ENCODE data around the gene PDXK.

Gene PDXK

DNA sequence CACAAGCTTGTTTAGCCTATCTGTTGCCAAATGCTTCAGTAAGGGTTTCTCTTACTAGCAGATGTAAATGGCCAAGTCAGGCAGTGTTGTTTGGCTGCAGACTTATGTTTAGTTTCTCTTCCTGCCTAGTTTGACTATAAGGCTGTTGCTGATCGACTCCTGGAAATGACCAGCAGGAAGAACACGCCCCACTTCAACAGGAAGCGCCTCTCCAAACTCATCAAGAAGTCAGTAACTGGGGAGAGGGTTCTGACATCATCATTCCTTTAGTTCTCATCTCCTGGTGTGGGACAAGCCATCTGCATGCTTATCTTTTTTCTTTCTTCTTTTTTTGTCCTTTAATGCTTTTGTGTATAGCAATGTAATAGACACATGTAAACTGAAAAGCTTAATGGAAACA, 34.5 kb upstream of the PDXK start:
- TF ChIP-seq, protein P1, sequence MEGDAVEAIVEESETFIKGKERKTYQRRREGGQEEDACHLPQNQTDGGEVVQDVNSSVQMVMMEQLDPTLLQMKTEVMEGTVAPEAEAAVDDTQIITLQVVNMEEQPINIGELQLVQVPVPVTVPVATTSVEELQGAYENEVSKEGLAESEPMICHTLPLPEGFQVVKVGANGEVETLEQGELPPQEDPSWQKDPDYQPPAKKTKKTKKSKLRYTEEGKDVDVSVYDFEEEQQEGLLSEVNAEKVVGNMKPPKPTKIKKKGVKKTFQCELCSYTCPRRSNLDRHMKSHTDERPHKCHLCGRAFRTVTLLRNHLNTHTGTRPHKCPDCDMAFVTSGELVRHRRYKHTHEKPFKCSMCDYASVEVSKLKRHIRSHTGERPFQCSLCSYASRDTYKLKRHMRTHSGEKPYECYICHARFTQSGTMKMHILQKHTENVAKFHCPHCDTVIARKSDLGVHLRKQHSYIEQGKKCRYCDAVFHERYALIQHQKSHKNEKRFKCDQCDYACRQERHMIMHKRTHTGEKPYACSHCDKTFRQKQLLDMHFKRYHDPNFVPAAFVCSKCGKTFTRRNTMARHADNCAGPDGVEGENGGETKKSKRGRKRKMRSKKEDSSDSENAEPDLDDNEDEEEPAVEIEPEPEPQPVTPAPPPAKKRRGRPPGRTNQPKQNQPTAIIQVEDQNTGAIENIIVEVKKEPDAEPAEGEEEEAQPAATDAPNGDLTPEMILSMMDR (IDR thresholded peaks at IDR 0.05) = no peak
- DNase-seq (ENCODE audit: low spot score) = no peak
- Histone ChIP-seq H3K27ac (no peak overlapping the region), H3K4me3 (no peak overlapping the region)

DNA sequence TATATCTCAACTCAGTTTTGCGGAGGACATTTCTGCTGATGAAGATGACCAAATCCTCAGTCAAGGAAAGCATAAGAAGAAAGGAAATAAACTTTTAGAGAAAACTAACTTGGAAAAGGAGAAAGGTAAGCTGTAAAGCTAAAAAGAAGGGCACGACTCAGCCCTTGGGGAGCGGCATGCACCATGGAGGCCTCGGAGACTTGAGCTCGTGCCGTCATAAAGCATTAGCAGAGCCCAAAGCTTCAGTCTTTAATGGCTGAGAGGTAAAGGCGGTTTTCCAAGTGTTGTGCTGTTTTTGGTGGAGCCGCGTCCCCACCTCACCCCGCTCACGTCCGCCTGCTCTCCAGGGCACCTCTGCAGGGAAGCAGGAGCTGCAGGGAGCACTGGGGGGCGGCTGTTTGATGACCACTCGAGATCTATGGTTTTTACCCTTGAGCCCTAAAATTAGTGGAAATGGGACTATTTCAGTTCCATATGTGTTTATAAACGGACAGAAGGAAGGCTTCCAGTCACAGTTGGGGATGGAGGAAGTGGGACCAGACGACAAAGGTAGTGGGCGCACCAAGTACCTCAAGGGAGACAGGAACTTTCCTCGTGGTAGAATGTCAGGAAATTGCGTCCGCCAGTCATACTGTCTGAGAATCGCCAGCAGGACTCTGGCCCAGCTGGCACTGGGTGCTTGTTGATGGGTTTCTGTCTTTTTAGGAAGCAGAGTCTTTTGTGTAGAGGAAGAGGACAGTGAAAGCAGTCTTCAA, 31.9 kb upstream of the PDXK start:
- H3K27ac ChIP-seq = no peak overlapping the region
- TF ChIP-seq, protein P1 (IDR thresholded peaks at IDR 0.05) = no peak
- DNase-seq (ENCODE audit: low spot score) = no peak
- no peak overlapping the region for H3K4me3 ChIP-seq

DNA sequence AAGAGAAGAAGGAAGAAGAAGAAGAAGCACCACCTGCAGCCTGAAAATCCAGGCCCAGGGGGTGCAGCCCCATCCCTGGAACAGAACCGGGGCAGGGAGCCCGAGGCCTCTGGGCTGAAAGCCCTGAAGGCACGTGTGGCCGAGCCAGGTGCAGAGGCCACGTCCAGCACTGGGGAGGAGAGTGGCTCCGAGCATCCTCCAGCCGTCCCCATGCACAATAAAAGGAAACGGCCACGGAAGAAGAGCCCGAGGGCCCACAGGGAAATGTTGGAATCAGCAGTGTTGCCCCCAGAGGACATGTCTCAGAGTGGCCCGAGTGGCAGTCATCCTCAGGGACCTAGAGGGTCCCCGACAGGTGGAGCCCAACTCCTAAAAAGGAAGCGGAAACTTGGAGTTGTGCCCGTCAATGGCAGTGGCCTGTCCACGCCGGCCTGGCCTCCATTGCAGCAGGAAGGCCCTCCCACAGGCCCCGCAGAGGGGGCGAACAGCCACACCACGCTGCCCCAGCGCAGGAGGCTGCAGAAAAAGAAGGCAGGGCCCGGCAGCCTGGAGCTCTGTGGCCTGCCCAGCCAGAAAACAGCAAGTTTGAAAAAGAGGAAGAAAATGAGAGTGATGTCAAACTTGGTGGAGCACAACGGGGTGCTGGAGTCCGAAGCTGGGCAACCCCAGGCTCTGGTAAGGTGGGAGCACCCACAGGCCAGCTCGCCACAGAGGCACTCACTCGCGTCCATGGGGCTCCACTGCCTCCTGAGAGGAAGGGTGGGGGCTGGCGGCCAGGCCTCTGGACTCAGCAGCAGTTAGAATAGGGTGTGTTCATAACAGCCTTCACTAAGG, 31.1 kb upstream of the PDXK start:
- H3K27ac ChIP-seq = no peak overlapping the region
- TF ChIP-seq, protein P1 (IDR thresholded peaks at IDR 0.05) = no peak
- no peak overlapping the region for H3K4me3 ChIP-seq
- DNase-seq (ENCODE audit: low spot score) = no peak

DNA sequence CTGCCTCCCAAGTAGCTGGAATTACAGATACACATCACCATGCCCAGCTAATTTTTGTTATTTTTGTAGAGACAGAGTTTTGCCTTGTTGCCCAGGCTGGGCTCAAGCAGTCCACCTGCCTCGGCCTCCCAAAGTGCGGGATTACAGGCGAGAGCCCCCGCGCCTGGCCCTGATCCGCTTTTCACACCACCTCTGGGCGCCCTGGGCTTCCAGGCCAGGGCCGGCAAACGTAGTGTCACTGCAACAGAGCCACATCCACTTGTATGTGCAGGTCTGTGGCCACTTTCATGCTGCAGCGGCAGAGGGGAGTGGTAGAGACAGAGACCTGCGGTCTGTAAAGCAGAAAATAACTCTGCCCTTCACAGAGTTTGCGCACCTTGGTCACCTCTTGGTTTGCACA, 30.0 kb upstream of the PDXK start:
- no peak for DNase-seq (ENCODE audit: low spot score)
- Histone ChIP-seq H3K27ac (no peak overlapping the region), H3K4me3 (no peak overlapping the region)
- TF ChIP-seq, protein P1 (IDR thresholded peaks at IDR 0.05) = no peak

DNA sequence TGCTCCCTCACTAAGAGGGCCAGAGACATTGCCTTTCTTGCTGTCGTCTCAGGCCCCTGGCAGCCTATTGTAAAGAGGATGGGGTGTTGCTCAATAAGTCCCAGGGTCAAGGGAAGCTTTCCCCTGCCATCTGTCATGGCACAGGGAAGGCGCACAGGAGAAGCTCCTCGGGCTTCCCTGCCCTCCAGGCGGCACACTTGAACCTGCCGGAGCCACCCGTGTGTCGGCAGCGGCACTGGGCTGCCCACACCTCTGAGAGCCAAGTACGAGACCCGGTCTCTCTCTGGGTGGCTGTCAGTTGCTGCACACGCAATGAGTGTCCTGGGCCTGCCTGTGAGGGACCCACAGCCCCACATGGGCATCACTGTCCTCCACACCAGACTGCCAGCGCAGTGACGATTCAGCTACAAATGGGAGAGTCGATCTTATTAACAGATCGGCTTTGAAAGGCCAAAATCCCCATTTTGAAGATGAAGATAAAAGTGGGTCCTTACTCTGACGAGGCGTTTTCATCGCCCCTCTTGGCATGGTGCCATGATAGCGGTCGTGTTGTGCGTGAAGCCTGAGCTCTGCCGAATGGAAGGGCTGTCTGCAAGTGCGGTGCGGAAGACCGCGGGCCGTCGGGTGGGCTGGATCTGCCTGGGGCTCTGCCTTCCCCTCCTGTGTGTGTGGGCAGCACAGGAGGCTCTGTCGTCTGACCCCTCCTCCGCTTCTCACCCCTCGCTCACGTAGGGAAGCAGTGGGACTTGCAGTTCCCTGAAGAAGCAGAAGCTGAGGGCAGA, 29.2 kb upstream of the PDXK start:
- Histone ChIP-seq H3K4me3 (no peak overlapping the region), H3K27ac (no peak overlapping the region)
- no peak for DNase-seq (ENCODE audit: low spot score)
- TF ChIP-seq, protein P1 (IDR thresholded peaks at IDR 0.05) = no peak

DNA sequence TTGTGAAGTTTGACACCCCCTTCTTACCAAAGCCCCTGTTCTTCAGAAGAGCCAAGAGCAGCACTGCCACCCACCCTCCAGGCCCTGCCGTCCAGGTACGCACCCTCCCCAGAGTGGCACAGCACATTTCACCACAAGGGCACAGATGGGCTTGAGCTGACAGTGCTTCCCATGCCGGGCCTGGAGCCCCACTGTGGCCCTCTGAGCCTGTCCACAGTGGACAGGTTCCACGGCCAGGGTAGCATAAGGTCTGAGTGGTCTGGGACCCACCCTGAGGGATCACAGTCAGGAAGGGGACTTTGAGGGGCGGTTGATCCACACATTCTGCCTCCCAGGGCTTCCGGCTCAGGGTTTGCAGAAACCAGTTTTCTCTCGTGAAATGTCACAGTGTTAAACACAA, 28.6 kb upstream of the PDXK start:
- TF ChIP-seq, protein P1 (IDR thresholded peaks at IDR 0.05) = no peak
- no peak for DNase-seq (ENCODE audit: low spot score)
- H3K27ac ChIP-seq = no peak overlapping the region
- H3K4me3 ChIP-seq = no peak overlapping the region
